MCF 10A (cell line): Measurements from ENCODE around the gene HOXA2. TPM values are rescaled to one million over a fixed set of nuclear protein-coding genes. Genes with fewer than 3 reads are reported as not detected.

Source experiments
- BruUV-seq: library from RNA; stranded (reverse); fragments of 400-500 nt; replicated peaks from 2 replicates; lab custom pipeline; 2021; lab: Mats Ljungman, UMichigan
- CTCF ChIA-PET: fragments of 300-600 bp; sonication (Branson Sonifier 250); formaldehyde crosslinking; extraction: SDS; loops from one replicate; lab custom pipeline; 2021; ENCODE audit warnings: antibody characterized with exemption, inconsistent platforms; lab: Yijun Ruan, JAX
- POLR2A ChIA-PET: fragments of 300-600, 350-650 bp; sonication (Branson Sonifier 250); formaldehyde crosslinking; extraction: SDS; loops from one replicate; lab custom pipeline; 2020; ENCODE audit warnings: antibody characterized with exemption, inconsistent platforms; lab: Yijun Ruan, JAX
- DNase-seq: peaks from one replicate; pipeline ENCODE4 v3.0.0-alpha.2; 2018; ENCODE audit not compliant: unreplicated experiment
- H3K27ac Mint-ChIP-seq: one replicate; pipeline ENCODE4 v1.8.0; 2022; ENCODE audit warnings: mild to moderate bottlenecking, low read depth, mixed read lengths; ENCODE audit not compliant: unreplicated experiment
- H3K27me3 Mint-ChIP-seq: one replicate; pipeline ENCODE4 v1.8.0; 2022; ENCODE audit warnings: mixed read lengths; ENCODE audit not compliant: insufficient read depth, unreplicated experiment
- H3K36me3 Mint-ChIP-seq: one replicate; pipeline ENCODE4 v1.8.0; 2022; ENCODE audit warnings: mild to moderate bottlenecking, moderate library complexity, mixed read lengths; ENCODE audit not compliant: insufficient read depth, unreplicated experiment
- H3K4me1 Mint-ChIP-seq: one replicate; pipeline ENCODE4 v1.8.0; 2022; ENCODE audit warnings: mixed read lengths; ENCODE audit not compliant: insufficient read depth, unreplicated experiment
- H3K4me3 Mint-ChIP-seq: one replicate; pipeline ENCODE4 v1.8.0; 2022; ENCODE audit warnings: mild to moderate bottlenecking, moderate library complexity, mixed read lengths; ENCODE audit not compliant: unreplicated experiment
- H3K9me3 Mint-ChIP-seq: one replicate; pipeline ENCODE4 v1.8.0; 2022; ENCODE audit warnings: mixed read lengths; ENCODE audit not compliant: unreplicated experiment
- intact Hi-C: fragments of 100-400 bp; cut with micrococcal nuclease; formaldehyde crosslinking; loops from 2 replicates; pipeline ENCODE4 v1.14.1; 2022
- total RNA-seq: library from RNA; stranded (reverse); gene quantifications from 2 replicates; pipeline ENCODE4 v1.2.3, GENCODE V29; 2022
- TF ChIP-seq, protein P1 (sequence below): fragments of 200-600 bp; IDR thresholded peaks from one replicate; pipeline ENCODE4 v1.8.0; 2022; ENCODE audit warnings: antibody characterized with exemption, mild to moderate bottlenecking; ENCODE audit not compliant: unreplicated experiment

Gene HOXA2
- total RNA-seq, 1 experiment from 2014 or later, result 1.4 TPM

DNA sequence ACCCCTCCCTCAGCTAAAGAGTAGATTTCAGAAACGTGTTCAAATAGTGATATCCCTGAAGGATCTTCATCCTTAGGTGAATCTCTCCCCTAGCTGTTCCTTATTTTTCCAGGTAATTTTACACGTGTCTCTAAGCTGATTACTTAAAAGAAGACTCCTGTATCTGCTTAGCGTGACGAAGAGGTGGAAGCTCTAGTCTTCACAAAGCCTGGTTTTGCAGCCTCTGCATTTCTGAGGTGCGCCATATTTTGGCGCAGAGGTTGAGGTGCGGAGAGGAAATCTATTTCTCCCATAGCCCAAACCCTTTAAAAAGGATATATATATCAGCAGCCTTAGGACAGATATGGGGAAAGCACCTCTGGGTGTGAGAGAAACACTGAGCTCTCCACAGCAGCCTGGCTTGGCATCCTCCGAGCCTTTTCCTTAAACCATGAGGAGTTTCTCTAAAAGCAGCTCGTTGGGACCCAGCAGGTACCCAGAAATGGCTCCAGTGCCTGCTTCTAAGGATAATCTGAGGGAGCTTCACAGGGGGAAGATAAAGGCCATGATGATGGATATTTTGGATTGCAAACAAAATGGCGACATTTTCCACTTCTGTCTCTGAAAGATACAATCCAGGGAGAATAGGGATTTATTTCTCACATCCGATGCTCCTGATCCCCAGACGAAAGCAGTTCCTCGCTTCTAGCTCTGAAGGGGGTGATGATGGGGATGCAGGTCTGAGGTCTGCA is 3.0 kb upstream of the HOXA2 start:
- POLR2A ChIA-PET, result interaction anchor here (1.1 to 7.6 kb wide), 7 partner anchors 8 to 249 kb away, joined by 4 to 238 read pairs (median 37); partner anchors contain the start of genes HOXA1, HOXA5 and SKAP2
- Mint-ChIP-seq H3K36me3 (peaks cover 52% of the 10 kb centered on the region), H3K27ac (no peak overlapping the region), H3K4me3 (no peak overlapping the region), H3K9me3 (no peaks in the 10 kb centered on the region), H3K4me1 (peaks cover 41% of the 10 kb centered on the region), H3K27me3 (no peaks in the 10 kb centered on the region)
- no TSS peak for BruUV-seq
- CTCF ChIA-PET, result interaction anchor here (0.7 to 3.1 kb wide), 15 partner anchors 8 to 615 kb away, joined by 3 to 19 read pairs (median 4); partner anchors contain the start of gene HOXA5
- DNase-seq, result no peak
- intact Hi-C loops, result no loop called here
- TF ChIP-seq, protein P1, sequence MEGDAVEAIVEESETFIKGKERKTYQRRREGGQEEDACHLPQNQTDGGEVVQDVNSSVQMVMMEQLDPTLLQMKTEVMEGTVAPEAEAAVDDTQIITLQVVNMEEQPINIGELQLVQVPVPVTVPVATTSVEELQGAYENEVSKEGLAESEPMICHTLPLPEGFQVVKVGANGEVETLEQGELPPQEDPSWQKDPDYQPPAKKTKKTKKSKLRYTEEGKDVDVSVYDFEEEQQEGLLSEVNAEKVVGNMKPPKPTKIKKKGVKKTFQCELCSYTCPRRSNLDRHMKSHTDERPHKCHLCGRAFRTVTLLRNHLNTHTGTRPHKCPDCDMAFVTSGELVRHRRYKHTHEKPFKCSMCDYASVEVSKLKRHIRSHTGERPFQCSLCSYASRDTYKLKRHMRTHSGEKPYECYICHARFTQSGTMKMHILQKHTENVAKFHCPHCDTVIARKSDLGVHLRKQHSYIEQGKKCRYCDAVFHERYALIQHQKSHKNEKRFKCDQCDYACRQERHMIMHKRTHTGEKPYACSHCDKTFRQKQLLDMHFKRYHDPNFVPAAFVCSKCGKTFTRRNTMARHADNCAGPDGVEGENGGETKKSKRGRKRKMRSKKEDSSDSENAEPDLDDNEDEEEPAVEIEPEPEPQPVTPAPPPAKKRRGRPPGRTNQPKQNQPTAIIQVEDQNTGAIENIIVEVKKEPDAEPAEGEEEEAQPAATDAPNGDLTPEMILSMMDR, result no peak

DNA sequence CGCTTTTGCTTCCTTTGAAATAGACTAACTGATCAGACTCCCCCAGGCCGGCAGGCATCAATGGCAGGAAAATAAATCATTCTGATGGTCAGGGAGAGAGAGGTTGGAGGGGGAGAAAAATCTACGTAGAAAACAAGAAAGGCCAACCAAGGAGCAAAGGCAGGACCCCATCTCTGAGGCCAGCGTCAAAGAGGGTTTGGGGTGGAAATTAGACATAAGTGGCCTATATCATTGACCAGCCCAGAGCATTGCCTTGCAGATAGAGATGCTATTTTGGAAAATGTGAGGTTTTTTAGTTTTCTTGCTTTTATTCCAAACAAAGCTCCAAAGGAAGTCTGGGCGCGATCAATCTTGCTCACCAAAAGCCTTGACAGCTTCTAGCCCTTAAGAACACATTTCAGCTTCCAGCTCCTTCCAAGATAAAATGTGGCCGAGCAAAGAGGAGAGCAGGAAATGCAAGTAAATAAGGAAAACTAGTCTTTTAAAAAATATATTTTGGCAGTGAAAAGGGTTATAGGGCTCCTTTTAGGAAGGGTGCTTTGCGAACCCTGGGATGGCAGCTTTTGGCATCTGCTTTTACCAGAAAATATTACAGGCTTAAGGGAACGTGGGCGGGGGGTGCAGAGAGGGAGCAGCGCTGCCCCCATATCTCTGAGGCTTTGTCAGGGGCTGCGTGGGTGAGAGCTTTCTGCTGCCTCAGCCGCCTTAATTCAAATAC is 2.0 kb upstream of the HOXA2 start:
- Mint-ChIP-seq H3K4me3 (no peak overlapping the region), H3K27me3 (no peaks in the 10 kb centered on the region), H3K4me1 (peaks cover 50% of the 10 kb centered on the region), H3K36me3 (peaks cover 62% of the 10 kb centered on the region), H3K27ac (peak overlapping the region; percentile 99), H3K9me3 (no peaks in the 10 kb centered on the region)
- TF ChIP-seq, protein P1, result no peak
- DNase-seq, result no peak
- CTCF ChIA-PET, result interaction anchor here (0.7 to 3.1 kb wide), 12 partner anchors 7 to 614 kb away, joined by 3 to 19 read pairs (median 4); partner anchors contain the start of gene HOXA5
- intact Hi-C loops, result no loop called here
- POLR2A ChIA-PET, result interaction anchor here (0.7 to 7.6 kb wide), 8 partner anchors 7 to 248 kb away, joined by 3 to 238 read pairs (median 31); partner anchors contain the start of genes HOXA1, HOXA5 and SKAP2
- no TSS peak for BruUV-seq

DNA sequence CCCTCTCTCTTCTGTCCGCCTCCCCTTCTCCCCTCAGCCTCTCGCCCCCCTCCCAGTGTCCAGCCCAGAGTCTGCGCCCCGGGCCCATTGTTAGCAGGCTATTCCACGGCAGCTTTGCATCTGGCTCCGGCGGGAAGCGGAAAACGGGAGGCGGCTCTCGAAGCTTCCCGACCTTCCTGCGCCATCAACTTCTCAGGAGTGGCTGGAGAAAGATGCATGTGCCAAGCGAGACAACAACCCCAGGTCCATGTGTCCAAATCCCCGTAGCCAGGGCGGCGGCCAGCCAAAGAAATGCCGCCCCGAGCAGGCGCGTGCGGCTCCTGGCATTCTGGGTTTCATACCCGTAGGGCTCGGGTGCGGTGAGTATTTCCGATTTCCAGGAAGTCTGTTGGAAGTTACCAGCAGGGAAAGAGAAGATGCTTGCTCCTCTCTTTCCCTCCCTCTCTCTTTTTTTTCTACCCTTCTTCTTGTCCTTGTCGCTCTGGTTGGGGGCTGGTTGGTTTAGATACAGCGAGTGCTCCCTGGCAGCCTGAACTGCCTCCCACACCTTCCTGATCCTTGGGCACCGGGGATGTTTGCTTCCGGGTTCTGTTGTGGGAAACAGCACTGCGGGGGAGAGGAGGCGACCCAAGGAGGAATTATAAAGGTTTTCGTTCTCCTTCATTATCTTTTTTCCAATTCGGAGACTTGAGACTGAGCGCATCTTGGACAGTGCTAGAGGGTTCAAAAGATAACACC is 1.2 kb upstream of the HOXA2 start:
- peak; percentile 53 for DNase-seq
- H3K4me3 Mint-ChIP-seq, result peak overlapping the region; percentile 83
- H3K27me3 Mint-ChIP-seq, result no peaks in the 10 kb centered on the region
- TF ChIP-seq, protein P1, result no peak
- POLR2A ChIA-PET, result interaction anchor here (0.6 to 2.0 kb wide), 7 partner anchors 9 to 574 kb away, joined by 3 to 8 read pairs (median 4); no protein-coding TSS in a partner anchor
- H3K27ac Mint-ChIP-seq, result peak overlapping the region; percentile 99
- H3K9me3 Mint-ChIP-seq, result no peaks in the 10 kb centered on the region
- CTCF ChIA-PET, result interaction anchor here (3.1 kb wide), 1 partner anchor 249 kb away, joined by 16 read pairs; no protein-coding TSS in a partner anchor
- H3K4me1 Mint-ChIP-seq, result peaks cover 57% of the 10 kb centered on the region
- no TSS peak for BruUV-seq
- peaks cover 67% of the 10 kb centered on the region for H3K36me3 Mint-ChIP-seq
- intact Hi-C loops, result no loop called here
